HL-60 (cell line): ENCODE measurements around the gene RNF130.

Experiments used
- TF ChIP-seq, protein P1 (sequence below): IDR thresholded peaks from one replicate; pipeline ENCODE4 v1.5.1; 2011; ENCODE audit warnings: low read length, control low read depth, inconsistent platforms; ENCODE audit not compliant: insufficient read depth
- TF ChIP-seq, protein P2 (sequence below): IDR thresholded peaks from 2 replicates; pipeline ENCODE4 v1.6.1; 2012; ENCODE audit warnings: low read depth; ENCODE audit not compliant: insufficient replicate concordance

DNA sequence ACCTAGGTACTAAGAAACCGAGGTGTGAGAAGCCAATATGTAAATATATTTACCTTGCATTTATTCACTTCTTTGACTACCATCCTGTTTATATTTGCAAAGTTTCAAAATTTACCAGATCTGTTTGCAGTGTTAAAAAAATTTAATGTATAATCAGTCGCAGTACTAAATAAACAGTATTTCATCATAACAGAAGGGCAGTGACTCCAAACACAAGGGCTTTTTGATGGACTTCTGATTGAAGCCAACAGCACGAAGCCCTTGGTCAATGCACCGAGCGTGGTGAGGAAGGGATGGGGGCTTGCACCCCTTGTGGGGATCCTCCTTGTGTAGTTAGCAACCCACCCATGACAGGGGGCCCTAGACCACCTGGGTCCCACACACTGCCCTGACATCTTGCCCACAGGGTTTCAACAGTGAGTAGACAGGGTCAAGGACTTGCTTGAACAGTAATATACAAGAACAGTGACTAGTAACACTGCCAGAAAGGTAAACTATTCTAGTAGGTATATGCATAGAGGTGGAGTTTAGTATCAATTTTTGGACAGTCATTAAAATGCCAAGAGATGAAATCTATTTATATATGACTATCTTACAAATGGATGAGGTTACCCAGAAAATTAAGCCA lies 111.2 kb downstream of the RNF130 start:
- TF ChIP-seq, protein P1, sequence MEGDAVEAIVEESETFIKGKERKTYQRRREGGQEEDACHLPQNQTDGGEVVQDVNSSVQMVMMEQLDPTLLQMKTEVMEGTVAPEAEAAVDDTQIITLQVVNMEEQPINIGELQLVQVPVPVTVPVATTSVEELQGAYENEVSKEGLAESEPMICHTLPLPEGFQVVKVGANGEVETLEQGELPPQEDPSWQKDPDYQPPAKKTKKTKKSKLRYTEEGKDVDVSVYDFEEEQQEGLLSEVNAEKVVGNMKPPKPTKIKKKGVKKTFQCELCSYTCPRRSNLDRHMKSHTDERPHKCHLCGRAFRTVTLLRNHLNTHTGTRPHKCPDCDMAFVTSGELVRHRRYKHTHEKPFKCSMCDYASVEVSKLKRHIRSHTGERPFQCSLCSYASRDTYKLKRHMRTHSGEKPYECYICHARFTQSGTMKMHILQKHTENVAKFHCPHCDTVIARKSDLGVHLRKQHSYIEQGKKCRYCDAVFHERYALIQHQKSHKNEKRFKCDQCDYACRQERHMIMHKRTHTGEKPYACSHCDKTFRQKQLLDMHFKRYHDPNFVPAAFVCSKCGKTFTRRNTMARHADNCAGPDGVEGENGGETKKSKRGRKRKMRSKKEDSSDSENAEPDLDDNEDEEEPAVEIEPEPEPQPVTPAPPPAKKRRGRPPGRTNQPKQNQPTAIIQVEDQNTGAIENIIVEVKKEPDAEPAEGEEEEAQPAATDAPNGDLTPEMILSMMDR = no peak
- TF ChIP-seq, protein P2, sequence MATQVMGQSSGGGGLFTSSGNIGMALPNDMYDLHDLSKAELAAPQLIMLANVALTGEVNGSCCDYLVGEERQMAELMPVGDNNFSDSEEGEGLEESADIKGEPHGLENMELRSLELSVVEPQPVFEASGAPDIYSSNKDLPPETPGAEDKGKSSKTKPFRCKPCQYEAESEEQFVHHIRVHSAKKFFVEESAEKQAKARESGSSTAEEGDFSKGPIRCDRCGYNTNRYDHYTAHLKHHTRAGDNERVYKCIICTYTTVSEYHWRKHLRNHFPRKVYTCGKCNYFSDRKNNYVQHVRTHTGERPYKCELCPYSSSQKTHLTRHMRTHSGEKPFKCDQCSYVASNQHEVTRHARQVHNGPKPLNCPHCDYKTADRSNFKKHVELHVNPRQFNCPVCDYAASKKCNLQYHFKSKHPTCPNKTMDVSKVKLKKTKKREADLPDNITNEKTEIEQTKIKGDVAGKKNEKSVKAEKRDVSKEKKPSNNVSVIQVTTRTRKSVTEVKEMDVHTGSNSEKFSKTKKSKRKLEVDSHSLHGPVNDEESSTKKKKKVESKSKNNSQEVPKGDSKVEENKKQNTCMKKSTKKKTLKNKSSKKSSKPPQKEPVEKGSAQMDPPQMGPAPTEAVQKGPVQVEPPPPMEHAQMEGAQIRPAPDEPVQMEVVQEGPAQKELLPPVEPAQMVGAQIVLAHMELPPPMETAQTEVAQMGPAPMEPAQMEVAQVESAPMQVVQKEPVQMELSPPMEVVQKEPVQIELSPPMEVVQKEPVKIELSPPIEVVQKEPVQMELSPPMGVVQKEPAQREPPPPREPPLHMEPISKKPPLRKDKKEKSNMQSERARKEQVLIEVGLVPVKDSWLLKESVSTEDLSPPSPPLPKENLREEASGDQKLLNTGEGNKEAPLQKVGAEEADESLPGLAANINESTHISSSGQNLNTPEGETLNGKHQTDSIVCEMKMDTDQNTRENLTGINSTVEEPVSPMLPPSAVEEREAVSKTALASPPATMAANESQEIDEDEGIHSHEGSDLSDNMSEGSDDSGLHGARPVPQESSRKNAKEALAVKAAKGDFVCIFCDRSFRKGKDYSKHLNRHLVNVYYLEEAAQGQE = no peak
